Stimulated activated CD8-positive, alpha-beta memory T cell treated with anti-CD3 and anti-CD28 coated beads, Interleukin-4, amount 100 ng/mL, for 1 hour (primary cell): ENCODE data around the gene CES3.
"Not testable (repeated sequence)": the region's sequence is repeated elsewhere in the genome, so short reads cannot be mapped to it uniquely, and the experiment has no call there.

Experiments used
- DNase-seq, 2 donors: peaks; one replicate each; pipeline ENCODE4 v3.0.0-alpha.2; 2020; ENCODE audit warnings: low read depth in 2 of 2, low spot score in 1 of 2

Gene CES3

GRCh38 chr16:66926171-66926947, 34.7 kb upstream of the CES3 start:
- no peak for DNase-seq

GRCh38 chr16:66926961-66927436, 34.1 kb upstream of the CES3 start:
- no peak for DNase-seq

GRCh38 chr16:66927918-66928649, 33.0 kb upstream of the CES3 start:
- DNase-seq, result no peak

GRCh38 chr16:66928702-66929388, 32.2 kb upstream of the CES3 start:
- DNase-seq, result no peak

- no peak for DNase-seq
These were observed 30.9 kb upstream of the CES3 start for GRCh38 chr16:66930189-66930588.

GRCh38 chr16:66931665-66932064, 29.4 kb upstream of the CES3 start:
- DNase-seq, result no peak

- DNase-seq, result no peak
These were observed 29.0 kb upstream of the CES3 start for GRCh38 chr16:66932076-66932475.

GRCh38 chr16:66933776-66934137, 27.3 kb upstream of the CES3 start:
- DNase-seq, result peak in 1 of 2 donors; percentile 39

GRCh38 chr16:66934138-66934838, 26.8 kb upstream of the CES3 start, which contains the start of gene CIAO2B:
CIAO2B (minus strand) TSS chr16:66934402; CDS start chr16:66934364, 38 bp downstream.
- peak; percentile 73 to 76 for DNase-seq

- not testable (repeated sequence) for DNase-seq
These were observed 26.2 kb upstream of the CES3 start for GRCh38 chr16:66934839-66935313.

GRCh38 chr16:66935314-66936011, 25.6 kb upstream of the CES3 start, which contains the start of gene CES2:
CES2 (plus strand) TSS chr16:66935516; CDS start chr16:66935636, 120 bp downstream.
- DNase-seq, result no peak

- DNase-seq, result no peak
These were observed 24.6 kb upstream of the CES3 start for GRCh38 chr16:66936462-66936861.

- DNase-seq, result no peak
These were observed 24.0 kb upstream of the CES3 start for GRCh38 chr16:66936889-66937554.

- no peak for DNase-seq
These were observed 23.2 kb upstream of the CES3 start for GRCh38 chr16:66937725-66938337.

- no peak for DNase-seq
These were observed 21.7 kb upstream of the CES3 start for GRCh38 chr16:66939366-66939765.

GRCh38 chr16:66940236-66940635, 20.8 kb upstream of the CES3 start:
- no peak for DNase-seq

GRCh38 chr16:66942981-66943380, 18.1 kb upstream of the CES3 start:
- no peak for DNase-seq

- DNase-seq, result no peak
These were observed 17.5 kb upstream of the CES3 start for GRCh38 chr16:66943426-66944053.

- no peak for DNase-seq
These were observed 17.0 kb upstream of the CES3 start for GRCh38 chr16:66944054-66944441.
